Measurements from ENCODE around the gene BRWD1.

Gene BRWD1

DNA sequence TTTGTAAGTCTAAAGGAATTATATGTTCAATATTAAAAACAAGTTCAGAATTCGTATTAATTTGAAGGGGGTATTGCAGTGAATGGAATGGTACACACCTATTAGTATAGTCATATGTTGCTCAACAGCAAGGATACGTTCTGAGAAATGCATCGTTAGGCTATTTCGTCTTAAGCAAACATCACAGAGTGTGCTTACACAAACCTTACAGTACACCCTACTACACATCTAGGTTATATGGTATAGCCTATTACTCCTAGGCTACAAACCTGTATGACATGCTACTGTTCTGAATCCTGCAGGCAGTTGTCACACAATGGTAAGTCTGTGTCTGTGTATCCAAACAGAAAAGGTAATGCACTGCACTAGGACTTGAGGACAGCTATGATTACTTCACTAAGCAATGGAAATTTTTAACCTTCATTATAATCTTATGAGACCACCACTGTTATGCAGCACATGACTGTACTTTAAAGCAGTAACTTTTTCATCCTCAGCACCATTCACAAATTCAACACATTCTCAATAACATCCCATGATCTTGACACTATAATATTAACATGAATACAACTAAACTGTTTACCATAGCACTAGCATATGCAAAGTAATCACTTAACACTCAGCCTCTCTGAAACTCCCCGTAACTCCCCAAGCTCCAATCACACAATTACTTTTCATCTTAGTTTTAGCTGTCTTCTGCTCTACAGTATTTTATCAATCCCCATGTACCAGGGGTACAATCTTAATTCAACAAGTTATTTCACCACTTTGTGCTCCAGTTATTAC is 115.8 kb downstream of the BRWD1 start:
- no peak for DNase-seq (ENCODE audit: low read depth in 2 of 2)

DNA sequence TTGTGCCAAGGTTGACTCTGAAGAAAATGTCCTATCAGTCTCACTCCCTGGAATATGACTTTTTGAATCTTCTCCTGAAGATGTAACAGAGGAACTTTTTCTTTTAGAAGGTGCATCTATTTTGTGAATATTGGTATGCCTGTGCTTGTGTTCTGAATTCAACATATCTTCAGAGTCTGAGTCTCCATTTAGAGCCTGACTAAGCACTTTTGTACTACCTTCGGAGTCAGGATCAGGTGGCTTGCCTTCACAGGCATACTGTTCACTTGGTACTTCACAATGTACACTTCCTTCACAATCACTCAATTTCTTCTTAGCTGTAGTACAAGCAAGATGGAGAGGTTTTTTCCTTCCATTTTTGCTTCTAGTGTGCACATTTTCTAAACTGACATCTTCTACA is 116.6 kb downstream of the BRWD1 start:
- no peak for DNase-seq (ENCODE audit: low read depth in 2 of 2)

DNA sequence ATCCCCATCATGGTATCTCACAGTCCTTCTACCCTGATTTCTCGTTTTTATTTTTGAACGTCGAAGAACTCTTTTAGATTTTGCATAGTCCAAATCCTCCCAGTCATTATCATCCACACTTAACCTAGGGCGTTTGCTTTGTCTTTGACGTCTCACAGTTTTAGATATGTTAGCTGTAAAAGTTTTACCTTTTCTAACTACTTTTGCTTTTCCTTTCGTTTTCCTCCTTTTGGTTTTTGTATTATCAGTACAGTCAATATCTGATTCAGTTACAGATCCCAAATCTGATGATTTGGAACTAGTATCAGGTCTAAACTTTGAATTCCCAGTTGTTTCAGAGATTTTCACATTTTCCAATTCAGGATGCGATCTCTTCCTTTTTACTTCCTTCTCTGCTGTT is 117.1 kb downstream of the BRWD1 start:
- no peak for DNase-seq (ENCODE audit: low read depth in 2 of 2)

- no peak for DNase-seq (ENCODE audit: low read depth in 2 of 2)
Measured at GRCh38 chr21:39193380-39193779, 120.1 kb downstream of the BRWD1 start.

GRCh38 chr21:39189857-39190604 is 123.4 kb downstream of the BRWD1 start:
- DNase-seq (ENCODE audit: low read depth in 2 of 2) = no peak

DNA sequence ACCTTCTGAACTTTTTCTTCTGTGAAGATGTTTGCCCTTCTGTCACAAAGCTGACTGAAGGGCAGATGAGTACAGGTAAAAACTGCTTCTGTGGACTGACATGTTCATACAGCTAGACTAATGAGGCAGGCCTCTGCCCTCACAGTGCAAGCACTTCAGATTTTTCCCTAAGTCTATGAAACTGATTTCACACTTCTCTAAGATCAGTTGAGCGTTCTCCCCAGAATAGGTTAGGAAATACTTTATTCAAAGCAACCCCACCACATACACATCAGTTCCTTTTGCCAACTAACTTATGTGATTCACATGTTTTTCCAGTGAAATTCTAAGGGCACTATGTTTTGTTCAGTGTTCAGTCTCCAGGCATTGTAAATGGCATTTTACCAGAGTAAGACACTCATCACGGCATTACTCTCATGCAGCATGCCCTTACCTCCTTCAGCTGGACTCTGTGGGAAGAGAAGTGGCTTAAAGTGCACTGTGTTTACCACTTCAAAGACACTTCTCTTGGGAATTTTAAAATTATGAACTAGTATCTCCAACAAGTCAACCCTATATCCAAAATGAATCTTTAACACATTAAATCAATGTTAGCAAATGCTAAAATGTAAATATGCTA is 124.8 kb downstream of the BRWD1 start:
- DNase-seq (ENCODE audit: low read depth in 2 of 2) = no peak

GRCh38 chr21:39187141-39187540 is 126.3 kb downstream of the BRWD1 start:
- no peak for DNase-seq (ENCODE audit: low read depth in 2 of 2)

GRCh38 chr21:39186676-39187075 is 126.8 kb downstream of the BRWD1 start:
- DNase-seq (ENCODE audit: low read depth in 2 of 2) = no peak

- no peak for DNase-seq (ENCODE audit: low read depth in 2 of 2)
Measured at GRCh38 chr21:39185157-39185556, 128.3 kb downstream of the BRWD1 start.

GRCh38 chr21:39184050-39184980 is 129.1 kb downstream of the BRWD1 start:
- no peak for DNase-seq (ENCODE audit: low read depth in 2 of 2)

DNA sequence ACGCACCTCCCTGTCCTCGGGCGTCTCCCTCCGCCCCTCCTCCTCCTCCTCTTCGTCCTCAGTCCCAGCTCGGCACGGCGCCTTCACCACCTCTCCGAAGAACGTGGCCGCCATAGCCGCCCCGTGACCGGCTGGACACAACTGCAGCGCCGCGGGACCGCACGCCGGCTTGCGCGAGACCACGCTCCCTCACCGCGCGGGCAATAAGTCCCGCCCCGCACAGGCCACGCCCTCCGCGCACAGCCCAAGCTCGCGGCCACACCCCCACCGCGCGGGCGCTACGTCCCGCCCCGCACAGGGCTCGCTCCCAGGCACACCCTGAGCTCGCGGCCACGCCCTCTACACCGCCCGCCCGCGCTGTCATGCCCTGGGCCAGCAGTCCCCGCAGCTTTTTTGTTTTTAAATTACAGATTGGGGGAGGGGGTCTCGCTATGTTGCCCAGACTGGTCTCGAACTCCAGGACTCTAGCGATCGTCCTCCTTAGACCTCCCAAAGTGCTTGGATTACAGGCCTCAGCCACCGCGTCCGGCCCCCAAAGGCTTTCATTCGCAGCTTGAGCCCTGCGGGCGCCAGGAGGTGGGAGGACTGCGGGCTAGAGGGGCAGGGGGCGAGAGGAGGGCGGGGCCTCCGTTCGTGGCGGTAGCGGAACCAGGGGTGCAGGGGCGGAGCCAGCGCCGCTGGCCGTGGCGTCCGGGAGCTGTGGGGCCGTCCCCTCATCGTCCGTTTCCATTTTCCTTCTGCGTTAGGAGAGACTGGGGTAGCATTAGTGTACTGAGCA is 130.0 kb downstream of the BRWD1 start, which contains the start of gene PSMG1:
Gene PSMG1, minus strand, starts transcription at position 180 of the 778 bp plus-strand sequence. Its CDS starts 66 bp downstream, at position 114.
- DNase-seq (ENCODE audit: low read depth in 2 of 2) = peak; percentile 83 to 89

DNA sequence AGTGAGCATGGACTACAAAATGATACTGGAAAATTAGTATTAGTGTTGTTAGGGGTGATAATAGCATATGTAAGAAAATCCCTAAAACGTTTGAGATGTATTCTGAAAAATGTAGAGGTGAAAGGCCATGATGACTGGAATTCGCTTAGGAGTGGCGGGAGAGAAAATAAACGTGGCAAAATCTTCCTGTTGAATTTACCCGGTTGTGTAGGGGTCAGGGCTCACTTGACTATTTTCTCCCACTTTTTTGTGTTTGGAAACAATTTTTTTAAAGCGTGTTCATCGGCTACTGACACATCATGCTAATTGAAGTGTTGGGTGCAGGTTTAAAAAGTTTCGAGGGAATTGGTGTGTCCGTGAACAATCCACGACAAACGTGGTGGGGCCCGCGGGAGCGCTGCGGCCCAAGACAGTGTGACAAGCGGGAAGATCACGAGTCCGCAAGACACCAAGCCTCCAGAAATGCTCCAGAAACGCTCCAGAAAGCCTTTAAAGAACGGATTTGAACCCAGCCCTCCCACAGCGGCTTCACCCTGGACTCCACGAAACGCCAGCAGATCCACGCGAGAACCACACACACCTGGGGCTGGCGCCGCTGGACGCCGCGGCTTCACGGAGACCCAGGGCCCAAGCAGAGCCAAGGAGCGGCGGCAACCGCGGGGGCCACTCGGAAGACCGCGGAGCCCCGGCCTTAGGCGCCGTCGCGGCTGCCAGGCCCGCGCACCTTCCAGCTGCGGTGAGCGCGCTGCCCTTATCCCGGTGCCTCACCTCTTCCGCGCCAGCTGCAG is 130.8 kb downstream of the BRWD1 start:
- DNase-seq (ENCODE audit: low read depth in 2 of 2) = no peak

GRCh38 chr21:39182016-39182415 is 131.4 kb downstream of the BRWD1 start:
- DNase-seq (ENCODE audit: low read depth in 2 of 2) = no peak

GRCh38 chr21:39181205-39181818 is 132.1 kb downstream of the BRWD1 start:
- no peak for DNase-seq (ENCODE audit: low read depth in 2 of 2)

DNA sequence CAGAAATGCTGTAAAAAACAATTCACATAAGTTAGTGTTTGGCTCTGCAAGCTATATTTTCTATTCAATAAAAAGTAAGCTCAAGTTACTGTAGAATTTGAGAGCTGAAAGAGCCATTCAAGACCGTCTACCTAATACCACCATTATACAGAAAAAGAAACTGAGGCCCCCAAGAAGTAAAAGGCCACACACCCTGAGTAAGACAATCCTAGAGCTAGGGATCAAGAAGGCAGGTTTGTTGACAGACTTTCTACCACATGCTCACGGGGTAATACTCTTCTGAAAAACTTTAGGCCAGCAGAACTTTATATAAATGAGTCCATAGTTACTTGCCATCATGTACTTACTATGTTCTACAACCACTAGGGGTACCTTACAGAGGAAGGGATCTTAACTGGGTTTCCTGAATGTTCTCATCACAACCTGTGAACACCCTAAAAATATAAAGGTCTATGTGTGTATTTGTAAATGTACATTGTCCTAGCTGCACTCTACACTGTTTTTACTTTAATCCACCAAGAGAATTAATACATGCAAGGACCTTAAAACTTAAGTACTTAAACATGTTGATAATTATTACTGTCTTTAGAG is 132.9 kb downstream of the BRWD1 start:
- DNase-seq (ENCODE audit: low read depth in 2 of 2) = no peak

DNA sequence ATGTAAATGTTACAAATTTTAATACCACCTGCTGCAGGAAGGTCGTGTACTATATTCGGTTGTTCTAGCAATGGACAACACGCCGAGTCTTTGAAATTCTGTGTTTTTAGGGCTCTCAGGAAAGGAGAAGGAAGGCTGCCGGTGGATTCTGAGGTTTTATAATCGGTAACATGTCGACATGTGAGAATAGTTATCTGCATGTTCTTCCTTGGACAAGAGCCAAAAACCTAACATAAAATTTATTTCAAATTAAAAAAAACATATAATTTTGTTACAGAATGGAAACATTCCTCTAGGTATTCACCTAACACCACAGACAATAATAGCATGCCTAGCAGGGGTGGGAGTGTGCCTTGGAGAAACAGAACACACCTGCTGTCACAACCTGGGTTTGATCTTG is 135.0 kb downstream of the BRWD1 start:
- no peak for DNase-seq (ENCODE audit: low read depth in 2 of 2)

DNA sequence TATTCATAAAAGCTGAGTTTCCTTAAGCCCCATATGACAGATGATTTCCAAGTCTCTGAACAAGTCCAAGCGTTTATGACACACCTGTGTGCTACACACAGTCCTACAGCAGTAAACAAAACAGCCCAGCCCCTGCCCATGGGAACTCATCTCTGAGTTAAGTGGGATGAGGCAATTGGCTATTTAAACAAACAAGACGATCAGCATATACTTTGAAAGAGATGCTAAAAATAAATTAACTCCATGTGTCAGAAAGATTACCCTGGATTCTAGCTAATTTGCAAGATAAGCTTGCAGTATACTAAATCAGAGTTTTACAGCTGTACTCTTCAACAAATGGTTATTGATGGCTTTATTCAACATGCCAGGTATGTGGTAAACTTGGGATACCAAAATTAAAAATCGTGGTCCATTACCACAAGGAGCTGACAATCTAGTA is 137.1 kb downstream of the BRWD1 start:
- no peak for DNase-seq (ENCODE audit: low read depth in 2 of 2)

DNA sequence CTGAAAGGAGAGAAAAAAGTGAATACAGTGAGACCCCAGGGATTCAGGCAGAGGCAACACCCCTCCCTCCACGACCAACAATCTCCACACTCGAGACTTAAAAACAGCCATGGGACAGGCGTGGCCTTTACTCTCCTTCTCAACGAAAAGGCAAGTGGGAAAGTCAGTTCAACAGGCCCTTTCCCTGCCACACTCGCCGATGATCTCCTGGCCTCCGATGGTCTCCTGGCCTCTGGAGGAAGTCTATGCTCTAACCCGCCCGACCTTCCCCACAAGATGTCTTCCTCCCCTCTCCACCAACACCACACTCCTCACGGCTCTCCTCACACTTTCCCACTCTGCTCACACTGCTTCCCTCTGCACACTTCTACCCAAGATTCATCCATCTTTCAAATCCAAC is 137.8 kb downstream of the BRWD1 start:
- DNase-seq (ENCODE audit: low read depth in 2 of 2) = no peak

- no peak for DNase-seq (ENCODE audit: low read depth in 2 of 2)
Measured at GRCh38 chr21:39175154-39175553, 138.3 kb downstream of the BRWD1 start.

Measured in stimulated activated CD8-positive, alpha-beta memory T cell treated with anti-CD3 and anti-CD28 coated beads, Interleukin-15, amount 100 ng/mL, for 4 hours (primary cell).